ENCODE results near the gene ATN1. TPM values are rescaled to one million over a fixed set of nuclear protein-coding genes. Genes with fewer than 3 reads are reported as not detected.

Gene ATN1
- total and polyA plus RNA-seq, 9 of the 15 experiments (the other 6 are each of a cell fraction or from before 2014, with no cell fraction given), result 0.15 to 49.8 (median 2.7) TPM

DNA sequence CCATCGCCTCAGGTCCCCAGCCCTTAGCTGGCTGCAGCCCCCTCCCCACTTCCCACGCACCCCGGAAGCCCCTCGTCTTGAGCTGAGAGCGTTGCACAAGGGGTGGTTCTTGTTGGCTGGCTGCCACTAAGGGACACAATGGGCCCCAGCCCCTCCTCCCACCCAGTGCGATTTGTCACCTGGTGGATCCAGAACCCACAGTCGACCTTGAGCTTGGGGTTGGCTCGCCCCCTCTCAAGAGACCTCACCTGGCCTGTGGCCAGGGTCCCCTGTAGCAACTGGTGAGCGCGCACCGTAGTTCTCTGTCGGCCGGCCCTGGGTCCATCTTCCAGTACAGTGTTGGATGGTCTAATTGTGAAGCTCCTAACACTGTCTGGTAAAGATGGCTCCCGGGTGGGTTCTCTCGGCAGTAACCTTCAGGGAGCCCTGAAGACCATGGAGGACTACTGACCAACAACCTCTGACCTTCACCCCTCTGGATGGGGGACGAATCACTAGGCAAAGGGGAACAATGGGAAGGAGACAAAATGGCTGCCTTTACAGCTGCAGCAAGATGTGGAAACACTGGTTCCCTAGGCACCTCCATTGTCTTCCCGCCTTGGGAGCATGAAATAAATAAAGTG lies 36.1 kb downstream of the ATN1 start (continued):
- TF ChIP-seq, protein P1, sequence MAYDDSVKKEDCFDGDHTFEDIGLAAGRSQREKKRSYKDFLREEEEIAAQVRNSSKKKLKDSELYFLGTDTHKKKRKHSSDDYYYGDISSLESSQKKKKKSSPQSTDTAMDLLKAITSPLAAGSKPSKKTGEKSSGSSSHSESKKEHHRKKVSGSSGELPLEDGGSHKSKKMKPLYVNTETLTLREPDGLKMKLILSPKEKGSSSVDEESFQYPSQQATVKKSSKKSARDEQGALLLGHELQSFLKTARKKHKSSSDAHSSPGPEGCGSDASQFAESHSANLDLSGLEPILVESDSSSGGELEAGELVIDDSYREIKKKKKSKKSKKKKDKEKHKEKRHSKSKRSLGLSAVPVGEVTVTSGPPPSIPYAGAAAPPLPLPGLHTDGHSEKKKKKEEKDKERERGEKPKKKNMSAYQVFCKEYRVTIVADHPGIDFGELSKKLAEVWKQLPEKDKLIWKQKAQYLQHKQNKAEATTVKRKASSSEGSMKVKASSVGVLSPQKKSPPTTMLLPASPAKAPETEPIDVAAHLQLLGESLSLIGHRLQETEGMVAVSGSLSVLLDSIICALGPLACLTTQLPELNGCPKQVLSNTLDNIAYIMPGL (CRISPR knock-in tag; IDR thresholded peaks at IDR 0.05), result no peak
- TF ChIP-seq KLF1 (tag; IDR thresholded peaks at IDR 0.05) (no peak), POLR3A (IDR thresholded peaks at IDR 0.05; ENCODE audit: borderline replicate concordance, extremely low read depth, insufficient read depth, insufficient read length) (no peak), HDAC6 (IDR thresholded peaks at IDR 0.05; ENCODE audit: low read depth, low read length) (no peak), ZNF124 (CRISPR knock-in tag; IDR thresholded peaks at IDR 0.05) (no peak), ZNF57 (CRISPR knock-in tag; IDR thresholded peaks at IDR 0.05) (no peak), ETV6 (IDR thresholded peaks at IDR 0.05; ENCODE audit: borderline replicate concordance in 1 of 2, low read depth in 2 of 2, low read length in 1 of 2) (no peak), ETV6 (CRISPR knock-in tag; IDR thresholded peaks at IDR 0.05; ENCODE audit: borderline replicate concordance) (no peak), ZNF212 (CRISPR knock-in tag; IDR thresholded peaks at IDR 0.05) (no peak), BRF1 (IDR thresholded peaks at IDR 0.05; ENCODE audit: borderline replicate concordance, extremely low read depth, insufficient read length) (no peak), CBFB (CRISPR knock-in tag; IDR thresholded peaks at IDR 0.05) (no peak), STAT5A (IDR thresholded peaks at IDR 0.05; ENCODE audit: borderline replicate concordance, low read length) (no peak)
- TF ChIP-seq, protein P2, sequence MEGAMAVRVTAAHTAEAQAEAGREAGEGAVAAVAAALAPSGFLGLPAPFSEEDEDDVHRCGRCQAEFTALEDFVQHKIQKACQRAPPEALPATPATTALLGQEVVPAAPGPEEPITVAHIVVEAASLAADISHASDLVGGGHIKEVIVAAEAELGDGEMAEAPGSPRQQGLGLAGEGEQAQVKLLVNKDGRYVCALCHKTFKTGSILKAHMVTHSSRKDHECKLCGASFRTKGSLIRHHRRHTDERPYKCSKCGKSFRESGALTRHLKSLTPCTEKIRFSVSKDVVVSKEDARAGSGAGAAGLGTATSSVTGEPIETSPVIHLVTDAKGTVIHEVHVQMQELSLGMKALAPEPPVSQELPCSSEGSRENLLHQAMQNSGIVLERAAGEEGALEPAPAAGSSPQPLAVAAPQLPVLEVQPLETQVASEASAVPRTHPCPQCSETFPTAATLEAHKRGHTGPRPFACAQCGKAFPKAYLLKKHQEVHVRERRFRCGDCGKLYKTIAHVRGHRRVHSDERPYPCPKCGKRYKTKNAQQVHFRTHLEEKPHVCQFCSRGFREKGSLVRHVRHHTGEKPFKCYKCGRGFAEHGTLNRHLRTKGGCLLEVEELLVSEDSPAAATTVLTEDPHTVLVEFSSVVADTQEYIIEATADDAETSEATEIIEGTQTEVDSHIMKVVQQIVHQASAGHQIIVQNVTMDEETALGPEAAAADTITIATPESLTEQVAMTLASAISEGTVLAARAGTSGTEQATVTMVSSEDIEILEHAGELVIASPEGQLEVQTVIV (CRISPR knock-in tag; IDR thresholded peaks at IDR 0.05; ENCODE audit: borderline replicate concordance), result no peak
- TF ChIP-seq, protein P3, sequence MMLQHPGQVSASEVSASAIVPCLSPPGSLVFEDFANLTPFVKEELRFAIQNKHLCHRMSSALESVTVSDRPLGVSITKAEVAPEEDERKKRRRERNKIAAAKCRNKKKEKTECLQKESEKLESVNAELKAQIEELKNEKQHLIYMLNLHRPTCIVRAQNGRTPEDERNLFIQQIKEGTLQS (IDR thresholded peaks at IDR 0.05), result no peak
- TF ChIP-seq, protein P3 (CRISPR knock-in tag; conservative IDR thresholded peaks at IDR 0.05), result no peak
- TF ChIP-seq, protein P4, sequence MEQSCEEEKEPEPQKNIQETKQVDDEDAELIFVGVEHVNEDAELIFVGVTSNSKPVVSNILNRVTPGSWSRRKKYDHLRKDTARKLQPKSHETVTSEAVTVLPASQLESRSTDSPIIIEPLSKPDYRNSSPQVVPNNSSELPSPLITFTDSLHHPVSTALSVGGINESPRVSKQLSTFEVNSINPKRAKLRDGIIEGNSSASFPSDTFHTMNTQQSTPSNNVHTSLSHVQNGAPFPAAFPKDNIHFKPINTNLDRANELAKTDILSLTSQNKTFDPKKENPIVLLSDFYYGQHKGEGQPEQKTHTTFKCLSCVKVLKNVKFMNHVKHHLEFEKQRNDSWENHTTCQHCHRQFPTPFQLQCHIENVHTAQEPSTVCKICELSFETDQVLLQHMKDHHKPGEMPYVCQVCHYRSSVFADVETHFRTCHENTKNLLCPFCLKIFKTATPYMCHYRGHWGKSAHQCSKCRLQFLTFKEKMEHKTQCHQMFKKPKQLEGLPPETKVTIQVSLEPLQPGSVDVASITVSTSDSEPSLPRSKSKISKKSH (CRISPR knock-in tag; IDR thresholded peaks at IDR 0.05), result no peak
- TF ChIP-seq, protein P5, sequence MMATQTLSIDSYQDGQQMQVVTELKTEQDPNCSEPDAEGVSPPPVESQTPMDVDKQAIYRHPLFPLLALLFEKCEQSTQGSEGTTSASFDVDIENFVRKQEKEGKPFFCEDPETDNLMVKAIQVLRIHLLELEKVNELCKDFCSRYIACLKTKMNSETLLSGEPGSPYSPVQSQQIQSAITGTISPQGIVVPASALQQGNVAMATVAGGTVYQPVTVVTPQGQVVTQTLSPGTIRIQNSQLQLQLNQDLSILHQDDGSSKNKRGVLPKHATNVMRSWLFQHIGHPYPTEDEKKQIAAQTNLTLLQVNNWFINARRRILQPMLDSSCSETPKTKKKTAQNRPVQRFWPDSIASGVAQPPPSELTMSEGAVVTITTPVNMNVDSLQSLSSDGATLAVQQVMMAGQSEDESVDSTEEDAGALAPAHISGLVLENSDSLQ (IDR thresholded peaks at IDR 0.05), result no peak
- TF ChIP-seq, protein P6, sequence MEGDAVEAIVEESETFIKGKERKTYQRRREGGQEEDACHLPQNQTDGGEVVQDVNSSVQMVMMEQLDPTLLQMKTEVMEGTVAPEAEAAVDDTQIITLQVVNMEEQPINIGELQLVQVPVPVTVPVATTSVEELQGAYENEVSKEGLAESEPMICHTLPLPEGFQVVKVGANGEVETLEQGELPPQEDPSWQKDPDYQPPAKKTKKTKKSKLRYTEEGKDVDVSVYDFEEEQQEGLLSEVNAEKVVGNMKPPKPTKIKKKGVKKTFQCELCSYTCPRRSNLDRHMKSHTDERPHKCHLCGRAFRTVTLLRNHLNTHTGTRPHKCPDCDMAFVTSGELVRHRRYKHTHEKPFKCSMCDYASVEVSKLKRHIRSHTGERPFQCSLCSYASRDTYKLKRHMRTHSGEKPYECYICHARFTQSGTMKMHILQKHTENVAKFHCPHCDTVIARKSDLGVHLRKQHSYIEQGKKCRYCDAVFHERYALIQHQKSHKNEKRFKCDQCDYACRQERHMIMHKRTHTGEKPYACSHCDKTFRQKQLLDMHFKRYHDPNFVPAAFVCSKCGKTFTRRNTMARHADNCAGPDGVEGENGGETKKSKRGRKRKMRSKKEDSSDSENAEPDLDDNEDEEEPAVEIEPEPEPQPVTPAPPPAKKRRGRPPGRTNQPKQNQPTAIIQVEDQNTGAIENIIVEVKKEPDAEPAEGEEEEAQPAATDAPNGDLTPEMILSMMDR (IDR thresholded peaks at IDR 0.05 in 2 of 3, conservative IDR thresholded peaks at IDR 0.05 in 1 of 3; ENCODE audit: insufficient read depth in 2 of 3, low read depth in 1 of 3, low read length in 3 of 3), result no peak

All from K562 (cell line).